NCI-H2171 treated with DMSO at 0.1 percent for 48 hours (cell line): ENCODE measurements around the gene NXPH2.
"Not testable (repeated sequence)": the region's sequence is repeated elsewhere in the genome, so short reads cannot be mapped to it uniquely, and the experiment has no call there.

Experiments
- DNase-seq: peaks from one replicate; lab custom pipeline; 2025; lab: John Stamatoyannopoulos, UW

Gene NXPH2

DNA sequence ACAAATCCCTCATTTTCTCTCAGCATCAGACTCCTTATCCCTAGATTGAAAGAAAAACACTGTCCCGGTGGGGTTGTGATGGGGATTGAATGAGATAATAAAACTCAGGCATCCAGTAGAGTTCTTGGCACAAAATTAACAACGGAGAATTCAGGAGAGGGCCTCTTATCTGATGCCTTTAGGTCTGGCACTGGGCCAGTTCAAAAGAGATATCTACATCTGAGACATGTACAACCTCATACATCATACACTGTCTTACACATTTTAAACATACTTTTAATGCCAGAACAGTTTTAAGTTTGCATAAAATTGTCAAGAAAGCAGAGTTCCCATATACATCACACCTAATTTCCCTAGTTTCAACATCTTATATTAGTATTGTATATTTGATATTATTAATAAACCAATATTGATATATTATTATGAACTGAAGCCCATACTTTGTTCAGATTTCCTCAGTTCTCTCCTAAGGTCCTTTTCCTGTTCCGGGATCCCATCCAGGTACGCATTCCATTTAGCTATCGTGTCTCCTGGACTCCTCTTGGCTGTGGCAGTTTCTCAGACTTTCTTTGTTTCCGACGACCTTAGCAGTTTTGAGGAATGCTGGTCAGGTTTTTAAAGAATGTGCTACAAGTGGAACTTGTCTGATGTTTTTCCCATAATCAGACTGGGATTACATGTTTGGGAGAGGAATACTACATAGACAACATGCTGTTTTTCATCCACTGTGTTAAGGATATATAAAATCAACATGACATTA is 27.8 kb downstream of the NXPH2 start:
- DNase-seq: no peak

DNA sequence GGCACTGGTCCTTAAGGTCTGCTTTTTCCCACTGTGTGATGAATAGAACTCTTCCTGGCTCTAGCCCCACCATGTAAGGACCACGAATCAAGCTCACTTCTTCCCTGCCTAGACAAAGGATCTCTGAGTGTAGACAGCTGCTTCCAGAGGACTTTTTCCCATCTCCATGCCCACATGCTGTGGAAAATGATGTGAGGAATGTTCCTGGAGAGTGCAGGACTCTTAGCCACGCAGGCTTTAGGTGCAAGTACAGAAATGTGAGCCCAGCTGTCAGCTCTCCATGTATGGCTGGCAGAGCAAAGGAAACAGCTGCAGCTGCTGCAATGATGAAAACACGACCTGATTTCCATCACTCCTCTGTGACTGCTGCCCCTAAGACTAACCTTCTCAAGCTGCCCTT is 35.5 kb downstream of the NXPH2 start:
- peak; percentile 84 for DNase-seq

DNA sequence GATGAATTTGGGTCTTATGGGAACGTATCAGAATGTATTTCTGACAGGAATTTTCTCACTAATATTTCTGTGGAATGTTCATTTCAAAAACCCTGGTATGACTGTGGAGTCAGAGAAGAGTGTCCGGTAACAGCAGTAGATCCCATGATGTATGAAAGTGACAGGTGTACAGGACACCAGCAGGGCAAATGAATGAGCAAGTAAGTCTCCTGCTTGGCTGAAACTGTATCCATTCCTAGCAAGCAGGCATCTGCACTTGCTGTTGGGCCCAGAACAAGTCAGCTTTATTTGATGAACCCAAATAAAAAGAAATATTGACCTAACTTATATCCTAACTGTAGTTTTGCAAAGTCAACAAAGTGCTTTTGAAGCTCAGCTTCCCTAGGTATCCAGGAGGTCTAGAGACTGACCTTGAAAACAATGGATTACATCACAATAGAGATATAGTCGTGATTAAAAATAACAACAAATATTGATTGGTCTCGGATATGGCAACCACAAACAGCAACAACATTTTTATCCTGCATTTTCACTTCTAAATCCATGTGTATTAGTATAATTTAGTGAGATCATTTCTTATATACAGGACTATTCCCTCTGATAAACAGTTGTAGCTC is 37.6 kb downstream of the NXPH2 start:
- DNase-seq: peak; percentile 35

DNA sequence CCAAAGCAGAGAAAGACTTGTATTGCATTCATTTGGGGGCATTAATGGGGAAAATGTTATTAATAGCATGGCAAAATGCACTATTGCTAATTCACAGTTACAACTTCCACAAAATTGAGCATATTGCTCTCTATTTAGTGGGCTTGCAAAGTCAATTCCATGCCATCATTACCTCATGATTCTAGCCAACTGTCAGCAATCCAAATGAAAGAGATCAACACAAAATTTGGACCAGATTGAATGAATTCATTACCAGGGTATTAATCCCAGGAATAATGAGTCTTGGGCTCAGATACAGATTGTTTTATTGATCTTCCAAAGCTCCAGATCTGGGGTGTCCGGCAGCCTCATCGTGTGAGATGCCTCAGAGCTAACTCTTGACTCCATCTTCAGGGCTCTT is 38.3 kb downstream of the NXPH2 start:
- no peak for DNase-seq

DNA sequence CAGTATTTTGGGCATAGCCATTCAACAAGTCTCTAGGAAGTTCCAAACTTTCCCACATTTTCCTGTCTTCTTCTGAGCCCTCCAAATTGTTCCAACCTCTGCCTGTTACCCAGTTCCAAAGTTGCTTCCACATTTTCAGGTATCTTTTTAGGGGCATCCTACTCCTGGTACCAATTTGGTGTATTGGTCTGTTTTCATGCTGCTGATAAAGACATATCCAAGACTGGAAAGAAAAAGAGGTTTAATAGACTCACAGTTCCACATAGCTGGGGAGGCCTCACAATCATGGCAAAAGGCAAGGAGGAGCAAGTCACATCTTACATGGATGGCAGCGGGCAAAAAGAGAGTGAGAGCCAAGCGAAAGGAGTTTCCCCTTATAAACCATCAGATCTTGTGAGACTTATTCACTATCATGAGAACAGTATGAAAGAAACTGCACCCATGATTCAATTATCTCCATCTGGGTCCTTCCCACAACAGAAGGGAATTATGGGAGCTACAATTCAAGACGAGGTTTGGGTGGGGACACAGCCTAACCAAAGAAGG is 43.1 kb downstream of the NXPH2 start:
- DNase-seq: not testable (repeated sequence)

DNA sequence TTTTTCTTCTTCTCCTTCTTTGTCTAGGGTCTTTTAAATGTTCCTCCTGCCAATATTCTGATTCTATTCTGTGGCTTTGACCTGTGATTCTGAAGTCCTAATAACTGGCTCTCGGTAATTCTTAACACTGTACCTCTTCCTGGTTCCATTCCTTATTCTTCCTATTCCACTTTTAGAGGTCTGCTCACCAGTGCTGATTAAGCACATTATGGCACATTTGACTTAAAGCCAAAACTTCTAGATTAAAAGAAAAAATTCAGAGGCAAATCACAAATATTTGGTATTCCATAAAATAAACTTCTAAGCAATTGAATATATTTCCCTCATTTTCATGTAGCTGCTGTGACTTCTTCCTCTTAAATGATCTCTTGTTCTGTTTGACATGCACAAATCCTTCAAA is 47.5 kb downstream of the NXPH2 start:
- DNase-seq: no peak

DNA sequence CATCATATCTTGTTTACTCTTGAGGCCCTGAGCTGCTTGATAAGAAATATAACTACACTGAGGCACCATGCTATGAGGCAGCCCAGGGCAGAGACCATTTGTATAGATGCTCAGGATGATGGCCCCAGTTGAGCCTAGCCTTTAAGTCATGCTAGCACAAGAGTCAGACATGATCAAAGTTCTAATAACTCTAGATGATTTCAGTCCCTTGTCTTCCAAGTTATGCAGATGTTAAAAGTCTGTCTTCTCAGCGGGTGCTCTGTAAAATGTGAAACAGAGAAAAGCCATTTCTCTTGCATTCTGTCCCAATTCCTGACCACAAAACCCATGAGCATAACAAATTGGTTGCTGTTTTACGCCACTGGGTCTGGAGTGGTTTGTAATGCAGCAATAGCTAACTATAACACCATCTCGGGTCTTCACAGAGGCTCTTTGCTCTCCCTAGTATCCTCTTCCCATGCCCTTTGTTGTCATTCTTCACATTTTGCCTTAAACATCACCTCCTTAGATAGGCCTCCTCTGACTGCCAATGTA is 49.6 kb downstream of the NXPH2 start:
- no peak for DNase-seq

DNA sequence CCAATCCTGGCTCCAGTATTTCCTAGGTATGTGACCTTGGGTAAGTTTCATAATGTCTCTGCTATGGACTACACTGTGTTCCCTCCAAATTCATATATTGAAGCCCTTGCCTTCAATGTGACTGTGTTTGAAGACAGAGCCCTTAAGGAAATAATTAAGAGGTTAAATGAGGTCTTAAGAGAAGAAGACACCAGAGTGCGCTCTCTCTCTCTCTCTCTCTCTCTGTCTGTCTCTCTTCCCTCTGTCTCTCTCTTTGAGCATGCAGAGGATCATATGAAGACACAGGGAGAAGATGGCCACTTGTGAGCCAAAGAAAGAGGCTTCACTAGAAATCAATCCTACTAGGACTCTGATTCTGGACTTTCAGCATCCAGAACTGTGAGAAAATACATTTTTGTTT is 52.2 kb downstream of the NXPH2 start:
- no peak for DNase-seq

DNA sequence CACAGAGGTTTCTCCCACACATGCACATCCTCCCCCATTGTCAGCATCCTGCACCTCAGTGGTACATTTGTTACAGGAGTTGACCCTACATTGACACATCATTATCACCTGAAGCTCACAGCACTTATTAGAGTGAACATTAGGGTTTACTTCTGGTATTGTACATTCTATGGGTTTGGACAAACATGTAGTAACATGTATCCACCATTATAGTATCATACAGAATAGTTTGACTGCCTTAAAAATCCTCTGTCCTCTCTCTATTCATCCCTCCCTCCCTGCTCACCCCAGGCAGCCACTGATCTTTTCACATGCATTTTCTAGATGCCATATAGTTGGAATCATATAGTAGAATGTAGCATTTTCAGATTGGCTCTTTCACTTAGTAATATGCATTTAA is 53.5 kb downstream of the NXPH2 start:
- DNase-seq: no peak

DNA sequence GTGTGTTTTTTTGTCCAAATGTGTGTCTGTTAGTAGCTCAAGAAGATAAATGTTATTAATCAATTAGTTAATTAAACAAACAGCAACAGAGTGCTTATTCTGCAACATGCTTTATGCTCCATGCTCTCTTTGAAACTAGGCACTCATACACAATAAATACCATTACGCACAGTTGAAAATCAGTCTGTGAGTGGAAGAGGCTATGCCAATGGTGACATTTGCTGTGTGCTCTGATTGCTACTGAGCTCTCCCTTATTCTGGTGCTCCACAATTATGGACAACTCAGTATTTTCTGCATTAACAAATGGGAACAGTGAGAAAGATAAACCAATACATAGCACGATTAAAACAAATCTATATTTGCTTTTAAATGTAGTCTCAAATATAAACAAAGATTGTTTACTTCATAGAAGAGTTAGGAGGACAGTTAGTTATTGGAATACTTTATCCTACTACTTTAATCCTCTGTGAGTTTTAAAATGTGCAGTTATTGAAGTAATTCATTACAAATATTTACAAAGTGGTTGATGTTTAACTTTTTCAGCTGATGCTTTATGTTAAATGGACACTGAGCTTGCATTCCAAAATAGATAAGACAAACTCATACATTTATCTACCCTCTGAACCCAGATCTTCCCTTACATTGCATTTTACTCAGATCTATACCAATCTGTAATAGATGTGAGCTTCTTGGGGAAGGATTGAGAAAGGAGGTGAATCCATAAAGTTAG is 55.3 kb downstream of the NXPH2 start:
- no peak for DNase-seq

DNA sequence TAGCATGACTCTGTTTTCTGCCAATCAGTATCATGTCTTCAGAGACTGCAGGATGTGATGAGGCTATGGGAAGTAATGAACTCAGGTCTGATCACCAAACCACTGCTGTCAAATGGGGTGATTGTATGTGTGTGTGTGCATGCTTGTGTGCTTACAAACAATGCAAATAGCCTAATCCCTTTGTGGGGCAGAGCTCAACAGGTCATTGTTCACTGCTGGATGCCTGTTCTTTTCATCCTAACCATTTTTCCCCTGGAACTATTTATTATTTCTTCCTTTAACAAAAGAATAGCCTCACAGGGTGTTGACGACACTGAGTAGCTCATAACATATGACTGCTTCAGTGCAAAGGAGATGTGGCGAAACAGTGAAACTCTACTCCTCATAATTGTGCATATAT is 55.9 kb downstream of the NXPH2 start:
- no peak for DNase-seq

DNA sequence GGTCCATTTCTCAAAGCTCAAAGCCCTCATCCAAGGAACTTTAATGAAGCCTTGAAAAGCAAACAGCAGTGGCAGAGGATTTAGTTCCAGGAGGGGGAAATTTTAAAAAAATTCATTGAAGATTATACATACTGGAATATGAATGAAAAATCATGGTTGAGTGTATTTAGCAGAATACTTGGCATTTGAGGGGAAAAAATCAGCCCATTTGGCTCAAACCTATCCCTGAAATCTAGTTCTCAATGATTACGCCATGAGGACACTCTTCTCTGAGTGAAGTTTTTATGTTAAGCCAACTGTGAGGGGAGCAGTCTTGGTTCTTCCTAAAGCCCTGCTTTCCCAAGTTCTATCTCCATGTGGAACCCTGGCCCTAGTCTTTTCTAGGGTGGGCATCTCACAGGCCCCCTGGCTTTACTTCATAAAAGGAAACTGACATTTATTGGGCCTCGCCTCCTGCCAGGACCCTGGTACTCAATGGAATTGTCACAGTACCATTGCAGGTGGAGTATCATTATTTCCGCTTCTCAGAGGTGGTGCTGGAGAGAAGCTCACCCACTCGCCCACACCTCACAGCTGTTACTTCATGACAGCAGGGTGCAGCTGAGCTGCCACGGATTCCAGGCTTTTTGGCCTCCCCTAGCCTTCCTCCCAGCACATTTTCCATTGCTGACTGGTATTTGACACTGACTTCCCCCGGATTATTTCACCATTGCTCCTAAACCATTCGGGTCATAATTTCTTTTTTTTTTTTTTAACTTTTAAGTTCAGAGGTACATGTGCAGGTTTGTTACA is 56.8 kb downstream of the NXPH2 start:
- DNase-seq: no peak

DNA sequence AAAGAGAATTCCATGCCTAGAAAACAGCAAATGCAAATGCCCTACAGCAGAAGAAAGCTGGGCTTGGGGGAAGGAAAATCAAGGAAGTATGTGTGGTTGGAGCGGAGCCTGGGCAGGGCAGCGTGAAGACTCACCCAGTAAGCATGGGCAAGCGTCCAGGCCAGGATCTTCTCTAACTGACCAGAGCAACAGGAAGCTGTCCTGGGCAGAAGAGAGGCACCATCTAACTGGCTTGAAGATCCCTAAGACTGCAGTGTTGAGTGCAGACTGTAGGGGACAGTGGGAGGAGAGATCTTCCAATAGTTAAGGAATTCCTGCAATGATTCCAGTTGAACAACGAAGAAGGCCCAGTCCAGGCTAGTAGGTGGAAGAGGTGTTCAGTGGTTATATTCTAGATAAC is 57.9 kb downstream of the NXPH2 start:
- DNase-seq: no peak

DNA sequence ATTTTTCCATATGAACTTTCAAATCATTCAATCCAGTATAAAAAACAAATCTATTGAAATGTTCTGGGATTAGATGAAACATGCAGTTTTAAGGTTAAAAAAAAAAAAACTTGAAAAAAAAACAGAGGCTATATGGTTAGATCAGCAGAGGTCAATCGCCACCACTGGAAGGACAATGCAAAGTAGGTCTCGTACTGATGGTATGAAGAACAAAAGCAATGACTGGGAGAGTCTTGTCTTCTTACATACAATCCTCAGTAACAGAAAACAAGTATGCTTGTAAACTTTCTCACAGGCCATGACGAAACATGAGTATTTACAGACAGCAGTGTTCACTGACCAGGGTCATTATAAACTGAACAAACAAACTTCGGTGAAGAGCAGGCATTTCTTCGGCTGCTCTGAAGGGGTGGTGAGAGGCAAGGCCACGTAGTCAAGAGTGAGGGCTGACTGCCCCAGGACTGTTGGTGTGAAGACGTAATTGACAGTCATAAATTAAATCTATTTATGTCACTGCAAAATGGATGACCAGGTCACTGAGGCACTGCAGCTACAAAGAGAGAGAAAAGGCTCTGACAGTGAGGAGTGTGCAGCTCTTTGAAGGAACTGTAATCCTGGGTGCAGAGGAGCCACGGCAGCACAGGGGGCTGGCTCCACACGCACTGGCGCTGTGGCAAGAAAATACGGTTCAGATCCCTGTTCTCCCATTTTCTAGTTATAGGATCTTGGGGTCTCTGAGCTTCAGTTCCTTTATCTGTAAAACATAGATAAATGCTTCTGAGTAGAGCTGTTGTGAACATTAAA is 60.0 kb downstream of the NXPH2 start:
- DNase-seq: no peak

DNA sequence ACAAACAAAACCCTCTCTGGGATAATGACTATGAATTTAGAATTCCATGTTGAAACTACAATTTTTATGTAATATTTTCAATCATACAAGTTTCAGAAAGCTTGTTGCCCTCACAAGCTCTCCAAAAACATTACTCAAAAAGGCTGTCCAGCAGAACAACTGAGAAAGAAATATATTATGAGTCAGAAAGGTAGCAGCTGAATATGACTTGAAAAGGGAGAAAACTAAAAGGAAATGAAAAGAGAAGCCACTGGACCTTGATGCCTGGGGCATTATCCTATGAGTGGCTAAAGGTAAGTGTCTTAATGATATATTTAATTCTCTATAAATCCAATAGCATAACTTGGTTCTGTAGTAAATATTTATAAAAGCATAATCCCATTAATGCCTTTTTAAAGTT is 61.8 kb downstream of the NXPH2 start:
- DNase-seq: no peak

DNA sequence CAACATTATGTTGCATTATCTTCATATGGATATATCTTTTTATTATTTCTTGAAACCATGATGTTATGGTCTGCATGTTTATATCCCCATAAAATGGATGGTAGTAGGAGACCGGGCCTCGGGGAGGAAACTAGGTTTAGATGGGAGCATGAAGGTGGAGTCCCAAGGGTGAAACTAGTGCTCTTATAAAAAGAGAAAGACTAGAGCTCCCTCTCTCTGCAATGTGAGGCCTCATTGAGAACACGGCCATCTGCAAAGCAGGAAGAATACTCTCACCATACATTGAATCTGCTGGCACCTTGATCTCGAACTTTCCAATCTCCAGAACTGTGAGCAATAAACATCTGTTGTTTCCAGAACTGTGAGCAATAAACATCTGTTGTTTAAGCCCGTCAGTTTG is 64.0 kb downstream of the NXPH2 start:
- peak; percentile 10 for DNase-seq

DNA sequence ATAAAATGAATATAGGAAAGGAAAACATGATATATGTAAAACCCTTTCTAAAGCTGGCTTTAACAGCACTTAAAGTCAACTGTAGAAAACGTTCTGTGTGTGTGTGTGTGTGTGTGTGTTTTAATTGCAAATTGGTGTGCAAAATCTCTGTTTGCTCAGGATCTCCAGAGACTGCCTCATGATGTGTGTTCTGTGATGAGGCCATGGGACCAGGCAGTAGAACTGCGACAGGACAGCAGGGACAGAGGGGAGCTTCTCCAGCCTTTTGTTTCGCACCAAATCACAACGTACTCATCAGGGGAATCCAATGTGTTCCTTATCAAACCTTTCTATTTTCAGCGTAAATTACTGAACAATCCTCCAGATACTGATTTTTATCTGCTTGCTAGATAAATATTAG is 66.7 kb downstream of the NXPH2 start:
- DNase-seq: no peak

DNA sequence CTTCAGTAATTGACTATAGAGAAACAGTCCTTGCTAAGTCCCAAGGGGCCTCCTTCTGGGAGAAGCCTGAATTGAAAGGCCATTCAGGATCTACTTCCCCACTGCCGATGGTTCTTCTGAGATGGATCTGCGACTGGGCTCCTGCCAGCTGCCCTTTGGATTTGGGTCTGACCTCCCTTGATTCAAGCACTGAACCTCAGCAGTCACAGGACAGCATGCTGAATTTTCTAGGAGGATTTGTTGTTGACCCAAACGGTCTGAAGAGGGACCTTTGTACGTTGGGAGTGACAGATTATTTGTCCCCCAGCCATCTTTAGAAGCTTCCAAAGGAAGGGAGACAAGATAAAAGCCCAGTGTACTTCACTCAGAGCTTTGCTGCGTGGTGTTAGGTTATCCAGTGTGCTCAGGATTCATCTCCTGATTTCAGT is 67.1 kb downstream of the NXPH2 start:
- no peak for DNase-seq

DNA sequence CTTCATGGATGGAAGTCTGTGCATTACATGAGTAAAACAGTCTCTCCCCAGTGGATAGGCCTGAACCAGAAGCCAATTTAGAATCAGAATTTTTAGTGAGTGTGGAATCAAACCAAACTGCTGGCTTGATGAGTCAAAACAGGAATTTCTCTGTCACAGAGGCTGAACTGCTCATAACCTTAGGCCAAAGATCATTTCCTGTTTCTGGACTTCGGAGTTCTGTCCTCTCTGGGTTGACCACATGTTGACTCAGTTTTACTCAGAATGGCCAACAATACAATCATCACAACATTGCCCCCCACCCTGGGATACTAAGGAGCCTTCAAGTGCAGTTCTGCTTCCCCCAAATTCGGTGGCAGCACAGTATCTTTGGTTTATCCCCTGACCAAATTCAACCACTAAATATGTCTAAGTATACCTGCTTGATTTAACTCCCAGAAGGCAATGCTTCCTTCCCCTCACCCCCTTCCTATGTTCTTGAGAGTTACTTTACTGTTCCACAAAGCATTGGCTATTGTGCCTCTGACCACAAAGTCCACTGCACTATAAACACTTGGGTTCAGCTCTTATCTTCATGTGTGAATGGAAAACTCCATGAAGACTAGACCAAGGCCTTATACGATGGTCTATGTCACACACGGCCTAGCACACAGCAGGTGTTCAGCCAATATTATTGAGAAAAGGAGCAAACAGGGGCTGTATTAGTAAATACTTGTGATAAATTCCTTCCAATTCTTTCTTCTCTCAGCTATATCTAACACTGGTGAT is 67.8 kb downstream of the NXPH2 start:
- DNase-seq: no peak

DNA sequence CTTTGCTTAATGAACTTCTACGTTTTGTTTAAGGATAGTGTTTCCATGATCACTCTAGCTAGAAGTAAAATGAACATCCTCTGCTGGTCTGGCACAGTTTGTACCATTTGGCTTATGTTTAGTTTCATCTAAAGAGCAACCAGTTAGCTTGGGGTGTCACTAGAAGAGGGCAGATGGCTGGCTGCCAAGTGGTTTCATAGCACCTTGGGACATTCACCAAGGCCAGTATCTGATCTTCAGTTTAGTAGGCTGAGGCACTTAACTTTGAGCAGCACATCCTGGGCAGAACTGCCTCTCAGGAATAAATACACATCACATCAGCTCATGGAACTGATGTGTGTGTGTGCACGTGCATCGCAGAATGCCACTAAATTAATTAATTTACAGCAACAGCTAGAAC is 68.4 kb downstream of the NXPH2 start:
- DNase-seq: no peak
